CD4-positive, alpha-beta T cell treated with Interleukin-12 subunit alpha and Interleukin-12 subunit beta, for 1 hour (primary cell): ENCODE measurements around the gene RGS6.

Experiments used
- DNase-seq: peaks from one replicate; pipeline ENCODE4 v3.0.0-alpha.2; 2020

RGS6 gene

DNA sequence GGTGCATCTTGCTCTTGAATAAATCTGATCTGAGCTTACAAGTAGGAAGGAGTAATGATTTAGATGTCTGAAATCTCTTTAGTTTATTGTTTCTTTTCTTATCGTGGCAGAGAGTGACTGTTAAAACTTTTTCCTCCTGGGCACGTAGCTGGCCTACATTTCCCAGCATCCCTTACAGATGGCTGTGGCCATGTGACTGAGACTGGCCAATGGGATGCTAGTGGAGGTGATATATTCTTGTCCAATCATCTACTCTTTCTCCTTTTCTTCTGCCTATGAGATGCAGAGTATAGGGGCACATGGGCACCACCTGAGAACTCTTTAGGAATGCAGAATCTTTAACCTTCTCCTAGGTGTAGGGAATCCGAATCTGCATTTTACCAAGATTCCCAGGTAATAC, 237.3 kb downstream of the RGS6 start:
- no peak for DNase-seq

DNA sequence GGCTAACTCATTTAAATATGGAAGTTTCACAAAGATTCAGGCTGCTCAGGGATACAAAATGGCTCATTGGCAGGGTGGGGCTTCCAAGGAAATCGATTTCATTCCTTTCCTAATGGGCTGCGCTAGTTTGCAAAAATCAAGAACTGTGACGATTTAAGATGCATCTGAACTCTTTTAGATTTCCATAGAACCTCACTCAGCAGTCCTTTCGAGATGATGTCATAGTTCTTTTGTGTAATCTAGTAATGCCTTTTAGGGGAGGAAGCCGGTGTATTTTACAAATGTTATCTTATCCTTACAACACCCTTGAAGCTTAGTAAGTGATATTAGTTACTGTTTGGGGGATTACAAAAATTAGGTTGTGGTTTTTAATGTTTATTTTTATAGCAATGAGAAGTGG, 239.8 kb downstream of the RGS6 start:
- no peak for DNase-seq

DNA sequence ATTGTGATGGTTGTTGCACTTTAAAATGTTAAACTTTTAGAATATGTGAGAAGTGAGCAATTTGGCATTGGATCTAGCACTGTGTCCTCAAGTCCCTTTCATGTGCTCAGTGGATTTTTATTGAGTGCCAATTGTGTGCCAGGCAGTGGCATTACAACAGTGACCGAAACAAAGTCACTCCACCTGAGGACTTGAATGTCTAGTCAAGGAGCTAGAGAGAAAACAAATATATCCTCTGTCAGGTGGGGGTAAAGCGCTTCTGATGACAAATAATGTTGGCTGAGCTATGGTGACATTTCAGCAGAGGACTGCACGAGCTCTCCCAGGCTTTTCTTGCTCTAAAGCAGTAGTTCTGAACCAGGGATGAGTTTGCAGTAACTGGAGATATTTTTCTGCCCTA, 240.4 kb downstream of the RGS6 start:
- DNase-seq, result no peak

- DNase-seq, result no peak
Measured at GRCh38 chr14:72173038-72173720, 240.9 kb downstream of the RGS6 start.

- DNase-seq, result no peak
Measured at GRCh38 chr14:72177251-72177650, 245.0 kb downstream of the RGS6 start.

- DNase-seq, result no peak
Measured at GRCh38 chr14:72178517-72178916, 246.3 kb downstream of the RGS6 start.

GRCh38 chr14:72182708-72183432, 250.6 kb downstream of the RGS6 start:
- DNase-seq, result no peak

- DNase-seq, result no peak
Measured at GRCh38 chr14:72183631-72184030, 251.4 kb downstream of the RGS6 start.

- DNase-seq, result no peak
Measured at GRCh38 chr14:72186523-72186922, 254.3 kb downstream of the RGS6 start.

DNA sequence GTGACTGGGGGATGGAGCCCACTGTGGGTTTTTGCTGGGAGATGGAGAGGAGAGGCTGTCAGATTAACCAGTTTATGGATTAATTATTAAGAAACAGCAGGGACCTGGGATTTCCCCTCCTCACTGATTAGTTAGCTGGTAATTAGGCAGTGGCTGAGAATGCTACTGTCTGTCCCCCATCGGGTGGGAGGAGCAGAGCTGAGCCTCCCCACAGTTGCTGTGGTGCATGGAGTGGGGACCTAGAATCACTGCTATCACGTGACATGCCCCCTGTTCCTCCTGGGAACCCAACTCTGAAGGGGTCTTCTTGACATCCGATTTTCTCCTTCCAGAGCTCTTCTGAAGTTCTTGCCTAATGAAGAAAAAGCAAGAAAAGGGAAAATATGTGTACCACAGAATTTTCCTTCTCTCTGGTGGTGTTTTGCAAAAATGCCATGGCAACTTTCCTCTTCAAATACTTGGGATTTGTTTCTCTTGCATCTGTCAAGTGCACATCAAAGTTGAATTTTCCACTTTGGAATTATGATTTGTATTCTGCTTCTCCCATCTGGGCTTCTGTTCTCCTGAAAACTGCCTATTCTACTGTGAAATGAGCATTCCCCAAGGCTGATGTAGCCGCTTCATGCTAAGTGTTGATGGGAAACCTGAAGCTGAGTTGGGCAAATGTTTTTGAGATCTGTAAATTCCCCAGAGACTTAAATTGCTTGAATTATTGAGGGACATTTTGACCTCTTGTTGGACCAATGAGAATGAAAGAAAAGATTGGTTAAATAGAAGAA, 264.2 kb downstream of the RGS6 start:
- DNase-seq, result no peak

- no peak for DNase-seq
Measured at GRCh38 chr14:72201645-72202044, 269.4 kb downstream of the RGS6 start.

GRCh38 chr14:72213424-72213823, 281.2 kb downstream of the RGS6 start:
- DNase-seq, result no peak

GRCh38 chr14:72215080-72215479, 282.9 kb downstream of the RGS6 start:
- DNase-seq, result no peak

DNA sequence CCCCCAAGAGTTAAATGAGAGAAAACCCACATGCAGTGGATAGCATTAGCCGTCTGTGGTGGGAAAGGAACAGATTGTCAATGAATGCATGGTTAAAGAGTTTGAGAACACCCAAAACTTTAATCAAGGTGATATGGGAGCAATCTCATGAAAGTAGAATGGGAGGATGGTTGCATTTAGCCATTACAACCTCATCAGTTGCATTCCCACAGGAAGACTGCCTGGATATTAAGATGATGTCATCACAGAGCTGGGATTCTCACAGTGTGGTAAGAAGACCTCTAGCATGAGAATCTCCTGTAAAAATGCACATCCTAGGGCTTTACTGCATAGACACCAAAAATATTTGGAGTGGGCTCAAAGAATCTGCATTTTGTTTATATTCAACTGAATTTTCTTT, 284.9 kb downstream of the RGS6 start:
- no peak for DNase-seq

DNA sequence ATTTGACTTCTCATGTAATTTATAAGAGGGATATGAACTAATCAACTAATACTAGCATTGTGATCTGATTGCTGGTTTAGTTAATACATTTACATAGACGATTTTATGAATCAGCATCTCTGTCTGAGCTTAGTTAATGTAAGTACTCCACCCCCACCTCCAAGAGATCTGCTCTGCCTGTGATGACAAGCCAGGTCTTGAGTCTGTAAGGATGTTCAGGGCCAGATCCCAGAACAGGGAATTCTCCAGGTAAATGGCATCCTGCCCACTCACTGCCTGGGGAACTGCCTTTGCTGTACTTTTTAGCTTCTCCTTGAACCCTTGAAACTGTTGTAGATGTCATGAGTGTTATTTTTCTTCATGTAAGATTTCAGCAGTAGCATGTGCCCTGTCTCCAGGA, 289.8 kb downstream of the RGS6 start:
- no peak for DNase-seq

- no peak for DNase-seq
Measured at GRCh38 chr14:72236629-72237028, 304.4 kb downstream of the RGS6 start.

DNA sequence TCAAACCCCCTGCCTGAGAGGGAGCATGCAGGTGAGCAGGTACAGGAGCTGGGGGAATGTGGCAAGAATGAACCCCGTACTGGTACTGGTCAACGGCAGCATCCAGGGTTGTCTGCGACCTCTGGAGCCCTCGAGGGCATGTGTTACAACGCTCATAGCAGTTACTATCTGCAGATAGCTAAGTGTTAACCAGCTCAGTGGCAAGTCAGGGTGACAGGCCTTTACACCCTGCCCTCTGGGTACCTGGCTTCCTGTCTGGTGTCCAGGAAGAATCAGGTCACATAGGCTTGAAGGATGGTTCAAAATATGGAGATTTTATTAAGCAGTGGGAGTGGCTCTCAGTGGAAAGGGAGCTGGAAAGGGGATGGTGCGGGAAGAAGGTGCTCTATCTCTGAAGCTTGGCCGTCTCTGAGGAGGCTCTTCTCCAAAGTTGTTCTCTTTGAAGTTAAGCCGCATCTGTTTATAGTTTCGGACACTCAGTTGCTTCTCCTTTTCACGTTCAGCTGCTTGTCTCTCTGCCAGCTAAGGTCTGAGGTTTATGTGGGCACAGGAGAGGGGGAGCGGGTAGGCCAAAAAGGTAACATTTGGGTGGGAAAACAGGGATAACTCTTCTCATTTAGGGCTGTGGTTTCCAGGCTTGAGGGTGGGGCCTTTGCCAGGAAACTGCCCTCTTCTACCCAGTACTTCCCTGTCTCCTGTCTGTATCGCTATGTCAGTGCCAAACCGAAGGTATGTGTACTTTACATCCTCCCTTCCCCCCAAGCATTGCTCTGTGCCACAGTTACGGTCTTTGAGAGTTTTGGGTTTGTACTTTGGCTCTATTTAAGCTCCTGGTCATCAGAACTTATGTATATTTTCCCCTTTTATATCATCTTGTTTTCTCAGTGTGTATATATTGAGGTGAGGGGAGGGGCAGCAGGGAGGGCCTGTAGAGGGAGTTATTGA, 305.8 kb downstream of the RGS6 start:
- DNase-seq, result no peak

DNA sequence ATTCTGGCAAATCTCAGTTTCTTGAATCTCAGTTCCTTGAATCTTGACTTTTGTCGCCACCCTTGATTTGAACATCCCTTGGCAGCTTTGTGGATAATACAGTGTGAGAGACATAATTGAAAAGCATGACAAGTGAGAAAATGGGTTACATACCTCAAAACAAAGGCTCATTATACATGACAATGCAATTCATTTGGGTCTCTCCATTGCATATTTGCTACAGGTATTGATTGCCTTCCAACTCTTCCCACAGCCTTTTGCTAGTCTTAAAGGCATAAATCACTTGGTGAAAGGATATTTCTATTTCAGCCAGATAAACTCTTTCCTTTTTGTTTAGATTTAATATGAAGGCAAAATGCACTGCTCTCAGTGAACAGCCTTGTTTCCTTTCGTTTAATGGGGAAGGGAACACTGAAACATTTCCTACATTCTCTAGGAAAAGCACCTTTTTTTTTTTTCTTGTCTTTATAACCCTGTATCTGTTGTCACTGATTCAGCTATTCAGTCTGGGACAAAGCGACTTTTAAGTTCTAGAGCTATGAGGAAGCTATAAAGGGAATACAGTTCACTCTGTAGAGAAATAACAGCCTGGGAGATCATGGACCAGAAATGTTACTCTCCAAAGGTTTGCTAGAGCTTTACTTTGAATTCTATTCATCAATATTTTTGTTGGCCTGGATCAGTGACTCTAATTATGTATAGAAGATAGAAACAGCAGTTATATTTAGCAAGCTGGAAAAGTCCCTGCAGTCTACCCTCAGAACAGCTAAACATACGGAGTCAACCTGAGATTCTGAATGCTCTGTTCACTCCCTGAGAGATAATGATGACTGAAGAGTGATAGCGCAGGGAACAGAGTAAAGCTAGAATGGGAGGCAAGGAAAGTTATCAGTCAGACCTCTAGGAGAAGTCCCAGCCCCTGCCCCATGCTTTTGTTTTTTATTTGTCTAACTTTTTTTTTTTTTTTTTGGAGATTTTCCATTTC, 311.4 kb downstream of the RGS6 start:
- DNase-seq, result no peak

DNA sequence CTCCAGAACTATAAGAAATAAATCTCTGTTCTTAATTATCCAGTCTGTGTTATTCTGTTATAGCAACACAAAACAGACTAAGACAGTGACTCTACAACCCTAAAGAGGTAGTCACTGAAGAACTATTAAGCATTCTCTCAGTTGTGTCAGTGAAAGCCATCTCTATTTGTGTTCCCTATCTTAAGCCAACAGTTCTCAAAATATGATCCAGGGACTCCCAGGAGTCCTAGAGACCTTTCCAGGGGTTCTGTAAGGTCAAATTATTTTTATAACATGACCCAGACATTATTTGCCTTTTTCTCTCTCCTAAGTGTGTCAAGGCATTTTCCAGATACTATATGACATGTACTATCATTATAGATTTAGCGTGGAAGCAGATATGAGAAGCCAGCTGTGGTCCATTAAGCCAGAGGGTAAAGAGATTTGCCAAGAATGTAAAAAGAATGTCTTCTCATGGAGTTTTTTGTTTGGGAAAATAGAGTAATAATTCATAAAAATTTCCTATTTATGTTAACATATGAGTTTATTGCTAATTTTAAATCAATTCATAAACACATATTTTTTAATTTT, 315.8 kb downstream of the RGS6 start:
- no peak for DNase-seq

DNA sequence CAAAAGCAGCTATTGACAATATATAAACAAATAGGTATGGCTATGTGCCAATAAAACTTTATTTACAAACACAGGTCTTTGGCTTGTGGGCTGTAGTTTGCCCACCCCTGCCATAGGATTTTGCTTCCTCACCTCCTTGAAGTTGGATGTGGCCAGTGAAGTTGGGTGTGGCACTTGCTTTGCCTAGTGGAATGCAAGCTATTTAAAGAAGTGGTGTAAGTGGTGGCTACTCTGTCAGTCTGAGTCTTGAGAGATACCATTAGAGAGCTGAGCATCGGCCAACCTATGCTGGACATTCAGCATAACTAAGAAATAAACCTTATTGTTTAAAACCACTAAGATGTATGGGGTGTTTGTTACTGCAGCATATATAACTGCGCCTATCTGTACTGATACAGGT, 321.3 kb downstream of the RGS6 start:
- DNase-seq, result no peak
